ENCODE measurements around the gene EMC8.

EMC8 gene

DNA sequence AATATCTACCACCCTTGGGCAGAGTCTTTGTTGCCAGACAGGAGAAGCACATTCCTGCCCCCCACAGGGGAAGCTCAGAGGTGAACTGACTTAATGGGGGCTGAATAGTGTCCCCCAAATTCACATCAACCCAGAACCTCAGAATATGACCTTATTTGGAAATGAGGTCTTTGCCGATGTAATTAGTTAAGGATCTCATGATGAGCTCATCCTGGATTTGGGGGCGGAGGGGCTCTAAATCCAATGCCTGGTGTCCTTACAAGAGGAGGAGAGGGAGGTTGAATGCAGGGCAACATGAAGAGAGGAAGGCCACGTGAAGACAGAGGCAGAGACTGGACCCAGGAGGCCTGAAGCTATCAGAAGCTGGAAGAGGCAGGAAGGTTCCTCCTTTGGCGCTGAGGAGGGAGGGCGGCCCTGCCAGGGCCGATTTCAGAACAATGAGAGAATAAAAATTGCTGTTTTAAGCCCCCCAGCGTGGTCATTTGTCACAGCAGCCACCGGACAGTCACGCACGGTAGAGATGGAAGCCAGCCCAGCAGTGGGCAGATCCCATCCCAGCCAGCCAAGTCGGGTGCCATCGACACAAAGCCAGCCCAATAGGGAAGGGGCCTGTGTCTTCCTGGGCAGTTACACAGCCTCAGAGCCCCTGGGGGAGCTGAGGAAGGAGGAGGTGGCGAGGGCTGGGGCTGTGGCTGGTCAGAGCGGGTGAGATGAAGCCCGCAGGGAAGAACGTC is 69.7 kb downstream of the EMC8 start:
- DNase-seq (ENCODE audit: low read depth), result no peak
- no peak overlapping the region for H3K4me3 ChIP-seq (ENCODE audit: control insufficient read depth, low read depth, low read length)
- TF ChIP-seq, protein P1, sequence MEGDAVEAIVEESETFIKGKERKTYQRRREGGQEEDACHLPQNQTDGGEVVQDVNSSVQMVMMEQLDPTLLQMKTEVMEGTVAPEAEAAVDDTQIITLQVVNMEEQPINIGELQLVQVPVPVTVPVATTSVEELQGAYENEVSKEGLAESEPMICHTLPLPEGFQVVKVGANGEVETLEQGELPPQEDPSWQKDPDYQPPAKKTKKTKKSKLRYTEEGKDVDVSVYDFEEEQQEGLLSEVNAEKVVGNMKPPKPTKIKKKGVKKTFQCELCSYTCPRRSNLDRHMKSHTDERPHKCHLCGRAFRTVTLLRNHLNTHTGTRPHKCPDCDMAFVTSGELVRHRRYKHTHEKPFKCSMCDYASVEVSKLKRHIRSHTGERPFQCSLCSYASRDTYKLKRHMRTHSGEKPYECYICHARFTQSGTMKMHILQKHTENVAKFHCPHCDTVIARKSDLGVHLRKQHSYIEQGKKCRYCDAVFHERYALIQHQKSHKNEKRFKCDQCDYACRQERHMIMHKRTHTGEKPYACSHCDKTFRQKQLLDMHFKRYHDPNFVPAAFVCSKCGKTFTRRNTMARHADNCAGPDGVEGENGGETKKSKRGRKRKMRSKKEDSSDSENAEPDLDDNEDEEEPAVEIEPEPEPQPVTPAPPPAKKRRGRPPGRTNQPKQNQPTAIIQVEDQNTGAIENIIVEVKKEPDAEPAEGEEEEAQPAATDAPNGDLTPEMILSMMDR (IDR thresholded peaks at IDR 0.05; ENCODE audit: control insufficient read depth, insufficient read depth, low read depth, low read length, missing control alignments), result no peak

DNA sequence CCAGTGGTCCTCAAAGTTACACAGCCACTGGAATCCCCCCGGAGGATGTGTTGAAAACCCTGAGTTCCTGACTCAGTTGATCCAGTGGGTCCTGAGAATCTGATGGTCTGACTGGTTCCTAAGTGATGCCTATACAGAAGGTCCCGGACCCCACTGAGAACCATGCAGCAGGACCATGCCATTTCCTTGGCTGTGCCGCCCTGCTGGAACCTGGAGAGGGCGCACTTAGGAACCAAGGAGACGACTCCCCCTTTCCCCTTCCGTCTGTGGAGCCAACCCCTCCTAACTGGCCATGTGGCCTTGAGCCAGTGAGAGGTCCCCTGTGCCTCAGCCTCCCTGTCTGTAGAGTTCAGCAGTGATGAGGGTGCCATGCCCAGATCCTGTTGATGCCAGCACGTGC is 70.5 kb downstream of the EMC8 start:
- no peak overlapping the region for H3K4me3 ChIP-seq (ENCODE audit: control insufficient read depth, low read depth, low read length)
- TF ChIP-seq, protein P1 (IDR thresholded peaks at IDR 0.05; ENCODE audit: control insufficient read depth, insufficient read depth, low read depth, low read length, missing control alignments), result peak; percentile 12
- no peak for DNase-seq (ENCODE audit: low read depth)
